Measurements from ENCODE around the gene FANCE. TPM values are rescaled to one million over a fixed set of nuclear protein-coding genes. Genes with fewer than 3 reads are reported as not detected.

FANCE gene
- total RNA-seq, 1 experiment from 2014 or later, result 13.3 TPM

DNA sequence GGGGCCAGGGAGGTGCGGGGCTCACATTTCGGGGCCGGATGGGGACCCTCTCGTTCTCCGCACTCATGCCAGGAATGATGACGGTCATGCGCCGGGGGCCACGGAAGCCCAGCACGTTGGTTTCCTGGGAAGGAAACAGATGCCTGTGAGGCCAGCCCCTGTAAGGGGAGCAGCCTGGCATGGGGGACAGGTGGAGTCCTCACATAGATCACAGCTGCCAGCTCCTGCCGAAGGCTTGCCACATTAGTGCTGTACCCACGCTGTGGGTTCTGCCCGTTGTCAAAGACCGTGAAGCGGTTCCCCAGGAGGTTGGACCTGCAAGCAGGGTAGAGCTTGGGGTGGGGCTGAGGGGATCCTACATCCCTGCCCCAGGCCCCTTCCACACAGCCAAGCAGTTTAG, 51.4 kb downstream of the FANCE start:
- CTCF ChIA-PET, result interaction anchor here (0.5 to 1.1 kb wide), 2 partner anchors 19 to 1796 kb away, joined by 4 to 5 read pairs; no protein-coding TSS in a partner anchor
- no TSS peak for BruUV-seq (replicated peaks)

DNA sequence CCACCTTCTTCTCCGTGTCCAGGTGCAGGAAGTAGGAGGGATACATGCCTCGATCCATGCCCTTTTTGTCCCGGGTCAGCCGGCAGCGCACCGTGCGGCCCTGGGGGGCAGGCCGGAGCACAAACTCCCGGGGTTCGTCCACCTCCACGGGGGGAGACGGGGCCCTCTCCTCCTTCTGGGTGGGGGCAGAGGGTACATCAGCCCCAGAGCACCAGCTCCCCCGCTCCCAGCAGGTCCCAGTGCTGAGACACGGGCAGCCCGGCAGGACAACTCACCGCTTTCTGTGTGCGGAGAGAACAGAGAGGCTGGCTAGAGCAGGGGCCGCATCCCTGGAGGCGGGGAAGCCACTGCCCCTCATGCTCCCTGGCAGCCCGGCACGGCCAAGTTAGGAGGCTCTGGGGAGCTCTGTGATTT, 53.9 kb downstream of the FANCE start:
- DNase-seq (ENCODE audit: unreplicated experiment), result no peak
- intact Hi-C loops (cut with micrococcal nuclease), result no loop called here
- Mint-ChIP-seq H3K36me3 (ENCODE audit: insufficient read depth, unreplicated experiment) (no peaks in the 10 kb centered on the region), H3K27me3 (ENCODE audit: insufficient read depth, unreplicated experiment) (peaks cover 14% of the 10 kb centered on the region), H3K9me3 (ENCODE audit: unreplicated experiment) (no peaks in the 10 kb centered on the region), H3K4me1 (ENCODE audit: insufficient read depth, unreplicated experiment) (no peaks in the 10 kb centered on the region), H3K27ac (ENCODE audit: low read depth, unreplicated experiment) (no peak overlapping the region), H3K4me3 (ENCODE audit: unreplicated experiment) (no peak overlapping the region)
- POLR2A ChIA-PET, result no interaction called here
- no TSS peak for BruUV-seq (replicated peaks)
- CTCF ChIA-PET, result no interaction called here
- TF ChIP-seq, protein P1, sequence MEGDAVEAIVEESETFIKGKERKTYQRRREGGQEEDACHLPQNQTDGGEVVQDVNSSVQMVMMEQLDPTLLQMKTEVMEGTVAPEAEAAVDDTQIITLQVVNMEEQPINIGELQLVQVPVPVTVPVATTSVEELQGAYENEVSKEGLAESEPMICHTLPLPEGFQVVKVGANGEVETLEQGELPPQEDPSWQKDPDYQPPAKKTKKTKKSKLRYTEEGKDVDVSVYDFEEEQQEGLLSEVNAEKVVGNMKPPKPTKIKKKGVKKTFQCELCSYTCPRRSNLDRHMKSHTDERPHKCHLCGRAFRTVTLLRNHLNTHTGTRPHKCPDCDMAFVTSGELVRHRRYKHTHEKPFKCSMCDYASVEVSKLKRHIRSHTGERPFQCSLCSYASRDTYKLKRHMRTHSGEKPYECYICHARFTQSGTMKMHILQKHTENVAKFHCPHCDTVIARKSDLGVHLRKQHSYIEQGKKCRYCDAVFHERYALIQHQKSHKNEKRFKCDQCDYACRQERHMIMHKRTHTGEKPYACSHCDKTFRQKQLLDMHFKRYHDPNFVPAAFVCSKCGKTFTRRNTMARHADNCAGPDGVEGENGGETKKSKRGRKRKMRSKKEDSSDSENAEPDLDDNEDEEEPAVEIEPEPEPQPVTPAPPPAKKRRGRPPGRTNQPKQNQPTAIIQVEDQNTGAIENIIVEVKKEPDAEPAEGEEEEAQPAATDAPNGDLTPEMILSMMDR (IDR thresholded peaks at IDR 0.05; ENCODE audit: unreplicated experiment), result no peak

More for the DNA sequence above, 51.4 kb downstream of the FANCE start:
- TF ChIP-seq, protein P1 (IDR thresholded peaks at IDR 0.05; ENCODE audit: unreplicated experiment), result no peak
- peaks cover 4% of the 10 kb centered on the region for H3K4me1 Mint-ChIP-seq (ENCODE audit: insufficient read depth, unreplicated experiment)
- no peaks in the 10 kb centered on the region for H3K9me3 Mint-ChIP-seq (ENCODE audit: unreplicated experiment)
- no peak overlapping the region for H3K4me3 Mint-ChIP-seq (ENCODE audit: unreplicated experiment)
- no peak overlapping the region for H3K27ac Mint-ChIP-seq (ENCODE audit: low read depth, unreplicated experiment)
- POLR2A ChIA-PET, result interaction anchor here (1.2 kb wide), 1 partner anchor 71 kb away, joined by 4 read pairs; no protein-coding TSS in a partner anchor
- no peak for DNase-seq (ENCODE audit: unreplicated experiment)
- intact Hi-C loops (cut with micrococcal nuclease), result no loop called here
- H3K36me3 Mint-ChIP-seq (ENCODE audit: insufficient read depth, unreplicated experiment), result no peaks in the 10 kb centered on the region
- H3K27me3 Mint-ChIP-seq (ENCODE audit: insufficient read depth, unreplicated experiment), result no peaks in the 10 kb centered on the region

DNA sequence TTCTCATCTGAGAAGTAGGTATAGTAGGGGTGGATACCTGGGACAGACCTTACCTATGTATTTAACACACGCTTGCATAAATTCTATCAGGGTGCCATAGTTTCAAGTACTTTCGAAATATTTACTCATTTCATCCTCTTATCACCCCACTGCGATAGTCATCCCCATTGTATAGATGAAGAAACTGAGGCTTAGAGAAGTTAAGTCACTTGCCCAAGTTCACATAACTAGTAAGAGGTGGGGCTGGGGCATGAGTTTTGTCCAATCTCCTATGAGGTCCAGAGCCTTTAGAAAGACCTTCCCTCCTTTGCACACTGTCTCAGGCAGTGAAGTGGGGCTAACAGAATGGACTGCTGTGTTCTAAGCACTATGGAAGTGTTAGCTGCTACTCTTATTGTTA, 54.4 kb downstream of the FANCE start:
- BruUV-seq (replicated peaks), result no TSS peak

DNA sequence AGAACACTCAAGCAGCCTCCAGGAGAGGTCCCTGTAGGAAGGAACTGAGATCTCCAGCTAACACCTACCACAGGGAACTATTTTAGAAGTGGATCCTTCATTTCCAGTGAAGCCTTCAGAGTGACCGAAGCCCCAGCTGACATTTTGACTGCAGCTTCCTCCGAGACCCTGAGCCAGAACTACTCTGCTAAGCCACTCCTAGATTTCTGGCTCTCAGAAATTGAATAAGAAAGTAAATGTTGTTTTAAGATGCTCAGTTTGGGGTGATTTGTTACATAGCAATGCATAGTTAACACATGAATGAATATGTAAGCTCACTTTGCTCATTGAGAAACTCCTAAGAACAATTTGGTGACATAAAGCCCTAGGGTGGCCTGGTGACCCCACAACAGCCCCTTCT, 55.1 kb downstream of the FANCE start:
- POLR2A ChIA-PET, result interaction anchor here (0.6 to 0.9 kb wide), 2 partner anchors 30 to 45 kb away, joined by 3 read pairs; no protein-coding TSS in a partner anchor
- H3K27ac Mint-ChIP-seq (ENCODE audit: low read depth, unreplicated experiment), result no peak overlapping the region
- TF ChIP-seq, protein P1 (IDR thresholded peaks at IDR 0.05; ENCODE audit: unreplicated experiment), result no peak
- no peaks in the 10 kb centered on the region for H3K9me3 Mint-ChIP-seq (ENCODE audit: unreplicated experiment)
- intact Hi-C loops (cut with micrococcal nuclease), result no loop called here
- DNase-seq (ENCODE audit: unreplicated experiment), result no peak
- CTCF ChIA-PET, result interaction anchor here (1.0 to 1.4 kb wide), 3 partner anchors 13 to 230 kb away, joined by 3 to 6 read pairs (median 3); no protein-coding TSS in a partner anchor
- no peaks in the 10 kb centered on the region for H3K4me1 Mint-ChIP-seq (ENCODE audit: insufficient read depth, unreplicated experiment)
- no peak overlapping the region for H3K4me3 Mint-ChIP-seq (ENCODE audit: unreplicated experiment)
- no TSS peak for BruUV-seq (replicated peaks)
- no peaks in the 10 kb centered on the region for H3K36me3 Mint-ChIP-seq (ENCODE audit: insufficient read depth, unreplicated experiment)
- peaks cover 14% of the 10 kb centered on the region for H3K27me3 Mint-ChIP-seq (ENCODE audit: insufficient read depth, unreplicated experiment)

More for the DNA sequence above, 54.4 kb downstream of the FANCE start:
- H3K36me3 Mint-ChIP-seq (ENCODE audit: insufficient read depth, unreplicated experiment), result no peaks in the 10 kb centered on the region
- DNase-seq (ENCODE audit: unreplicated experiment), result no peak
- intact Hi-C loops (cut with micrococcal nuclease), result no loop called here
- no peaks in the 10 kb centered on the region for H3K4me1 Mint-ChIP-seq (ENCODE audit: insufficient read depth, unreplicated experiment)
- H3K27ac Mint-ChIP-seq (ENCODE audit: low read depth, unreplicated experiment), result no peak overlapping the region
- POLR2A ChIA-PET, result no interaction called here
- H3K9me3 Mint-ChIP-seq (ENCODE audit: unreplicated experiment), result no peaks in the 10 kb centered on the region
- peaks cover 14% of the 10 kb centered on the region for H3K27me3 Mint-ChIP-seq (ENCODE audit: insufficient read depth, unreplicated experiment)
- CTCF ChIA-PET, result interaction anchor here (1.4 kb wide), 1 partner anchor 13 kb away, joined by 3 read pairs; no protein-coding TSS in a partner anchor
- H3K4me3 Mint-ChIP-seq (ENCODE audit: unreplicated experiment), result no peak overlapping the region
- TF ChIP-seq, protein P1 (IDR thresholded peaks at IDR 0.05; ENCODE audit: unreplicated experiment), result no peak
